HG03520 (cell line): ENCODE data around the gene PALM3.
A peak's percentile ranks its signal among the peaks of the same experiment; 100 is the strongest.
"Not testable (repeated sequence)": the region's sequence is repeated elsewhere in the genome, so short reads cannot be mapped to it uniquely, and the experiment has no call there.

ENCODE experiments used
- ATAC-seq: cut with Tn5 transposase; IDR thresholded peaks from one replicate; pipeline ENCODE4 v1.9.1; 2021; ENCODE audit warnings: mild to moderate bottlenecking, moderate library complexity; ENCODE audit not compliant: unreplicated experiment

PALM3 gene

GRCh38 chr19:14035159-14035558, 26.7 kb downstream of the PALM3 start:
- not testable (repeated sequence) for ATAC-seq

GRCh38 chr19:14033946-14034345, 27.9 kb downstream of the PALM3 start:
- ATAC-seq = no peak

GRCh38 chr19:14031719-14032480, 30.0 kb downstream of the PALM3 start, which contains the start of gene IL27RA:
Gene IL27RA, plus strand, starts transcription at chr19:14031762. Its CDS starts 111 bp downstream, at chr19:14031873.
- no peak for ATAC-seq

- ATAC-seq = no peak
These were observed 30.7 kb downstream of the PALM3 start for GRCh38 chr19:14030997-14031718.

- no peak for ATAC-seq
These were observed 33.0 kb downstream of the PALM3 start for GRCh38 chr19:14028901-14029300.

GRCh38 chr19:14027856-14028450, 33.9 kb downstream of the PALM3 start, which contains the start of gene RLN3:
Gene RLN3, plus strand, starts transcription at chr19:14028148. Its CDS starts 57 bp downstream, at chr19:14028205.
- no peak for ATAC-seq

GRCh38 chr19:14026652-14027192, 35.2 kb downstream of the PALM3 start:
- not testable (repeated sequence) for ATAC-seq

- ATAC-seq = no peak
These were observed 38.3 kb downstream of the PALM3 start for GRCh38 chr19:14023404-14024235.

- ATAC-seq = no peak
These were observed 39.4 kb downstream of the PALM3 start for GRCh38 chr19:14022469-14022868.

- ATAC-seq = no peak
These were observed 40.4 kb downstream of the PALM3 start for GRCh38 chr19:14021474-14021873.

GRCh38 chr19:14019739-14020138, 42.1 kb downstream of the PALM3 start:
- ATAC-seq = not testable (repeated sequence)

GRCh38 chr19:14019100-14019499, 42.8 kb downstream of the PALM3 start:
- ATAC-seq = no peak

- ATAC-seq = peak; percentile 71
These were observed 46.3 kb downstream of the PALM3 start for GRCh38 chr19:14015524-14016035.

GRCh38 chr19:14012378-14012915, 49.4 kb downstream of the PALM3 start:
- no peak for ATAC-seq

- peak; percentile 28 for ATAC-seq
These were observed 54.9 kb downstream of the PALM3 start for GRCh38 chr19:14006766-14007562.

GRCh38 chr19:14006085-14006765, 55.7 kb downstream of the PALM3 start, which contains the start of gene RFX1:
Gene RFX1, minus strand, starts transcription at chr19:14006320. Its CDS starts 12,477 bp downstream, at chr19:13993843.
- peak; percentile 68 for ATAC-seq

GRCh38 chr19:14005349-14006084, 56.4 kb downstream of the PALM3 start:
- peak; percentile 26 for ATAC-seq
